ENCODE data around the gene MEGF6. TPM values are rescaled to one million over a fixed set of nuclear protein-coding genes. Genes with fewer than 3 reads are reported as not detected.

Gene MEGF6
- total RNA-seq, 1 donor from 2014 or later, result 209 TPM

DNA sequence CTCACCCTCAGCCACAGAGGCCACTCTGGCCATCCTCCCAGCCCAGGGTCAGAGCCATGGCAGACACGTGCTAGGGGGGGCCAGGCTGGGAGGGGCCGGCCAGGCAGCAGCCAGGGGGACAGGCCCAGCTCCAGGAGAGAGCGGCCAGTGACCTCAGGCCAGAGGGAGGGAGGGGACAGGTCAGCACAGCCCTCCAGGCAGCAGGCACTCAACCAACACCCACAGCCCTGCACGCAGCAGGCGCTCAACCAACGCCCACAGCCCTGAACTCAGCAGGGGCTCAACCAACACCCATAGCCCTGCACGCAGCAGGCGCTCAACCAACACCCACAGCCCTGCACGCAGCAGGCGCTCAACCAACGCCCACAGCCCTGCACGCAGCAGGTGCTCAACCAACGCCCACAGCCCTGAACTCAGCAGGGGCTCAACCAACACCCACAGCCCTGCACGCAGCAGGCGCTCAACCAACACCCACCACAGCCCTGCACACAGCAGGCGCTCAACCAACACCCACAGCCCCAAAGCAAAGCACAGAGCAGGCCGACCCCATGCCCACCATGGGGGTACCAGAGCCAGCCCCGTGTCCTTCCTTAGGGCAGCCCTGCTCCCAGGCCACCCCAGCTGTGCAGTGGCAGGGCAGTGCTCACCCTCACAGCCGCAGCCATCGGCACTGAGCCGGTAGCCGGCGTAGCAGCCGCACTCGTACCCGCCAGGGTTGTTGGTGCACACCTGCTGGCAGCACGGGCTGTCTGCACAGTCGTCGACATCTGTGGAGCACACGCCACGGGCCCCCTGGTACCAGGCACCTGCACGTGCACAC, 101.0 kb downstream of the MEGF6 start:
- Mint-ChIP-seq H3K4me3 (no peak overlapping the region), H3K27ac (no peak overlapping the region), H3K27me3 (ENCODE audit: low read depth) (no peaks in the 10 kb centered on the region), H3K36me3 (peaks cover 17% of the 10 kb centered on the region), H3K9me3 (no peaks in the 10 kb centered on the region), H3K4me1 (no peaks in the 10 kb centered on the region)
- DNase-seq (ENCODE audit: low spot score in 2 of 2, unreplicated experiment in 2 of 2), result no peak
- TF ChIP-seq, protein P1, sequence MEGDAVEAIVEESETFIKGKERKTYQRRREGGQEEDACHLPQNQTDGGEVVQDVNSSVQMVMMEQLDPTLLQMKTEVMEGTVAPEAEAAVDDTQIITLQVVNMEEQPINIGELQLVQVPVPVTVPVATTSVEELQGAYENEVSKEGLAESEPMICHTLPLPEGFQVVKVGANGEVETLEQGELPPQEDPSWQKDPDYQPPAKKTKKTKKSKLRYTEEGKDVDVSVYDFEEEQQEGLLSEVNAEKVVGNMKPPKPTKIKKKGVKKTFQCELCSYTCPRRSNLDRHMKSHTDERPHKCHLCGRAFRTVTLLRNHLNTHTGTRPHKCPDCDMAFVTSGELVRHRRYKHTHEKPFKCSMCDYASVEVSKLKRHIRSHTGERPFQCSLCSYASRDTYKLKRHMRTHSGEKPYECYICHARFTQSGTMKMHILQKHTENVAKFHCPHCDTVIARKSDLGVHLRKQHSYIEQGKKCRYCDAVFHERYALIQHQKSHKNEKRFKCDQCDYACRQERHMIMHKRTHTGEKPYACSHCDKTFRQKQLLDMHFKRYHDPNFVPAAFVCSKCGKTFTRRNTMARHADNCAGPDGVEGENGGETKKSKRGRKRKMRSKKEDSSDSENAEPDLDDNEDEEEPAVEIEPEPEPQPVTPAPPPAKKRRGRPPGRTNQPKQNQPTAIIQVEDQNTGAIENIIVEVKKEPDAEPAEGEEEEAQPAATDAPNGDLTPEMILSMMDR (IDR thresholded peaks at IDR 0.05; ENCODE audit: unreplicated experiment), result no peak

- no peaks in the 10 kb centered on the region for H3K4me1 Mint-ChIP-seq
- H3K4me3 Mint-ChIP-seq, result no peak overlapping the region
- no peaks in the 10 kb centered on the region for H3K9me3 Mint-ChIP-seq
- TF ChIP-seq, protein P1 (IDR thresholded peaks at IDR 0.05; ENCODE audit: unreplicated experiment), result no peak
- H3K36me3 Mint-ChIP-seq, result peaks cover 17% of the 10 kb centered on the region
- no peak overlapping the region for H3K27ac Mint-ChIP-seq
- H3K27me3 Mint-ChIP-seq (ENCODE audit: low read depth), result no peaks in the 10 kb centered on the region
- DNase-seq (ENCODE audit: low spot score in 2 of 2, unreplicated experiment in 2 of 2), result no peak
Observed at GRCh38 chr1:3509721-3510120, 101.6 kb downstream of the MEGF6 start.

DNA sequence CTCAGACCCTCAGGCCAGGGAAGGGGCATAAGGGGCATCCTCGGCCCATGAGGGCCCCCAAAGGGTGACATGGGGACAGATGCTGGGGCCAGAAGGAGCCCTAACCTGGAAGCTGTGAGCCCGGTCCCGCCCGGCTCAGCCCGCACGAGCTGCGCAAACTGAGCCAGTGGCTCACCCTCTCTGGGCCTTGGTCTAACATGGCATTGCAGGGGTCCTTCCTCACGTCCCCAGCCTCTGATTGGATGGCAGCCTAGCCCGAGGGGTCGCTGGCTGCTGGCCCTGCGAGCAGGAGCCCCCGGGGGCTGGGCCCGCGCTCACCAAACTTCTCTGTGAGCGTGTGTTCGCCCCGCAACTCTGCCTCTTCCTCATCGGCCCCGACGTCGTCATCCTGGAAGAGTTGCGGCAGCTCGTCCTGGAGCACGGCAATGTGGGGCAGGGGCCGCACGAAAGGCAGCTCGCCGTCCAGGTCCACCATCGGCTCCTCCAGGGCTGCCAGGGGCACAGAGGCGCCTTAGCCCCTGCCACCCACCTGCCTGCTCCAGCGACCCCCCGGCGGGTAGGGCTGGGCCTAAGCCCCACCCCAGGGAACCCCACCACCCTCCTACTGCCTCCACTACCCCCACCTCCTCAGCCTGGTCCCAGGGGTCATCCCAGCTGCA, 102.4 kb downstream of the MEGF6 start:
- Mint-ChIP-seq H3K4me3 (no peak overlapping the region), H3K9me3 (no peaks in the 10 kb centered on the region), H3K36me3 (peaks cover 17% of the 10 kb centered on the region), H3K27me3 (ENCODE audit: low read depth) (no peaks in the 10 kb centered on the region), H3K27ac (no peak overlapping the region), H3K4me1 (no peaks in the 10 kb centered on the region)
- no peak for DNase-seq (ENCODE audit: low spot score in 2 of 2, unreplicated experiment in 2 of 2)
- TF ChIP-seq, protein P1 (IDR thresholded peaks at IDR 0.05; ENCODE audit: unreplicated experiment), result no peak

GRCh38 chr1:3507636-3508275, 103.6 kb downstream of the MEGF6 start:
- TF ChIP-seq, protein P1 (IDR thresholded peaks at IDR 0.05; ENCODE audit: unreplicated experiment), result no peak
- no peaks in the 10 kb centered on the region for H3K4me1 Mint-ChIP-seq
- H3K36me3 Mint-ChIP-seq, result peaks cover 15% of the 10 kb centered on the region
- H3K4me3 Mint-ChIP-seq, result no peak overlapping the region
- H3K27ac Mint-ChIP-seq, result no peak overlapping the region
- H3K9me3 Mint-ChIP-seq, result no peaks in the 10 kb centered on the region
- no peaks in the 10 kb centered on the region for H3K27me3 Mint-ChIP-seq (ENCODE audit: low read depth)
- no peak for DNase-seq (ENCODE audit: low spot score in 2 of 2, unreplicated experiment in 2 of 2)

DNA sequence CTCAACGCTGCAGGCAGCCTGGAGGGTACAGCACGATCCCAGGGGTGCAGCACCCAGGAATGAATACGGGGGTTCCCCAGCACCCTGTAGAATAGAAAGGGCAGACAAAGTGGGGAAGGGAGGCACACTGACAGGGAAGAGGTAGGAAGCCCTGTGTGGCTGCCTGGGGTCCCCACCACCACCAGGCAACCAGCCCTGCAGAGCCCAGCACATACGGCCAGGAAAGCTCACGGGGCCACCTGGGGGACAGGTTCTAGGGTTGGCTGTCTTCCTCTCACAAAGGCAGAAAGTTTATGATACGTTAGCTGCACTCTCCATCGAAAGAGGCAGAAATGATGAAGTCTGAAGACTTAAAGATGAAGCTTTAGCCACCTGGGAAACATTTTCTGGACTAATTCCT, 104.4 kb downstream of the MEGF6 start:
- Mint-ChIP-seq H3K27me3 (ENCODE audit: low read depth) (no peaks in the 10 kb centered on the region), H3K4me1 (no peaks in the 10 kb centered on the region), H3K9me3 (no peaks in the 10 kb centered on the region), H3K27ac (no peak overlapping the region), H3K4me3 (no peak overlapping the region), H3K36me3 (peaks cover 11% of the 10 kb centered on the region)
- TF ChIP-seq, protein P1 (IDR thresholded peaks at IDR 0.05; ENCODE audit: unreplicated experiment), result no peak
- DNase-seq (ENCODE audit: low spot score in 2 of 2, unreplicated experiment in 2 of 2), result no peak
